HG02885 (cell line): ENCODE results near the gene GRID1.

Experiments used
- ATAC-seq: cut with Tn5 transposase; IDR thresholded peaks from one replicate; pipeline ENCODE4 v1.9.1; 2021; ENCODE audit warnings: mild to moderate bottlenecking; ENCODE audit not compliant: unreplicated experiment, poor library complexity

Gene GRID1

DNA sequence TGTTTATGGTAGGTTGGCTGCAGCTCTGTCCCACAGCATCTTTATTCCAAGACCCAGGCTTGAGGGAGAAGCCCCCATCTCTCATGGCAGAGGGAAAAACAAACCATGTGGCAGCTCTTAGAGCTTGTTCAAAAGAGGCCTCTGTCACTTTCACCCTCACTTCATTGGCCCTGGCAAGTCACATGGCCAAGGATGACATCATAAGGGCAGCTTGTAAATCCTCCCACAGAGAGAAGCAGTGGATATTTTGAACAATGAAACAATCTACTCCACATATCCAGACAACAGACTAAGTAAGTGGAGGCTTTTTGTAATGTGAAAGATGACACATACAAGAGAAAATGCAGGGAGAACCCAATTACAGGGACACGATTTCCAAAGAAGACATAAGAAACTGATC is 108.1 kb downstream of the GRID1 start:
- ATAC-seq = no peak

DNA sequence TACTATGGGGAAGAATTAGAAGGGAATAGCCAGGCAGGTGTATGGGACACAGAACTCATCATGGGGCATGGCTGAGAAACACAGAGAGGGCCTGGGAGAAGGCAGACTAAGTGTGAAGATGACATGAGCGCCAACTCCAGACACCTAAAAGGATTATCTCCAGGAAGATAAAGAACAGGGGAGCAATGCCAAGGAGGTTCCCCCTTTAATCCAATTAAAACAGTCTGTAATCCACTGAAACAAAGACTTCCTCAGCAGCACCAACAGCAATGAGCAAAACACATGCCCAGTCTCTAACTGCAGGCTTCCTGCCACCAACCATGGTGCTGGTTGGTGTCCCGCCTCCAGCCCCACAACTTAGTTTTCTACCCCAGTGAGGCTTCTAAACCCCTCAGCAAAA is 108.9 kb downstream of the GRID1 start:
- no peak for ATAC-seq

DNA sequence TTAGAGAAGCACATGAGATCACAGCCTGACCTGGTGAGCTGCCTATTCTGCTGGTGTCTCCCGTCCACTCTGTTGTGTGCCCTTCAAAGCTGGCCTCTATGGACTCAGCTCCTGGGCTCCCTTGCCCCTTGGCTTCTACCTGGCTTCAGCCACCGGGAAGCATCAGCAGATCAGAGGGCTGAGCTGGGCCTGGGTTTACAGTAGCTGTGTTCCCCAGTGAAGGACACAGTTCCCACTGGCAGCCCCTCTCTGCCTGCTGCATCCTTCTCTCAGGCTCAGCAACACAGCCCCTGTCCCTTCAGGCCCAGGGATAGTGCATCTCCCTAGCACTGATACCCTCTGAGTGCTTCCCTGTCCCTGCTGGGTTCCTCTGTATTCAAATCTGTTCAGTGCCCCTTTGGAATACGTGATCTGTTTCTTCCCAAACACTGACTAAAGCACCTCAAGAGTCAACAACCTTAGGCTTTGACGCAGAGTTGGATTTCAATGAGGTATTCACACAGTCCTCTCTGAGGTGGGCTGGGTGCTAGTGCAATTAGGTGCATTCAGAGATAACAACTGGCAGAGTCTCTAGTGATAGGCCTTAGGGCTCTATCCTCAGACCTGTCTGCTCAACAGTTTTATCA is 109.8 kb downstream of the GRID1 start:
- no peak for ATAC-seq

DNA sequence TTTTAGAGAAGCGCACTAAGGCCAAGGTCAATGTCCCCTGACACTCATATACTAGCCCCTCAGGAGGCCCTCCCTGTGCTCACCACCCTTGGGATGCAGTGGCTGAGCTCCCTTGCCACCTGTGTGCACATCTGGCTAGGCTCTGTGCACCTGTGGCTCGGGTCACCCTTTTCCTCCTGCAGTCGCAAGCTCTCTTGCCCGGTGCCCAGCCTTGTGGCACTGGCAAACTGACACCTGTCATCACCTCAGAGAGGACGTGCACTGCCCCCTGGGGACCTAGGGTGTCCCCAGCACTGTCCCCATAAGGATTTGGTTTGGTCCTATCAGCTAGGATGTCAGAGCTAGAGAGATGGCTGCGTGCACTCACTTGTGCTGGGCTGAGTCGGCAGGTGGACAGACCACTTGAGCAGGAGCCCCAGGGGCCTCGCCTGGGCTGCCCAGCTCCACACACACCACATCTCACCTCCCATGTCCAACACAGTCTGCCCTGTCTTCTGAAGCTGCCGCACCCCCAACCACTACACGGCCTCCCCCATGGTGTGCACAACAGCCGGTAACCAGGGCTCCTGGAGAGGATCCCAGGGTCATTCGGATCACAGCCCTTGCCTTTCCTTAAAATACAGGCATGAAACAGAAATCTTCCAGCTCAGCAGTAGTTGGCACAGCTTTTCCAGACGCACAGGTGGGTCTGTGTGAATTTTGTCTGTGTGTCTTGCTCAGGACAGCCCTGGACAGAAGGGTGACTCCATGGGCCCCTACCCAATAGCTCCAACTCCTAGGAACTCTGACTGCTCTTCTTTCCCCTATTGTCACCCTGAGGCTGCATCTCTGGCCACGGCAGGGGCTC is 111.0 kb downstream of the GRID1 start:
- ATAC-seq = no peak

DNA sequence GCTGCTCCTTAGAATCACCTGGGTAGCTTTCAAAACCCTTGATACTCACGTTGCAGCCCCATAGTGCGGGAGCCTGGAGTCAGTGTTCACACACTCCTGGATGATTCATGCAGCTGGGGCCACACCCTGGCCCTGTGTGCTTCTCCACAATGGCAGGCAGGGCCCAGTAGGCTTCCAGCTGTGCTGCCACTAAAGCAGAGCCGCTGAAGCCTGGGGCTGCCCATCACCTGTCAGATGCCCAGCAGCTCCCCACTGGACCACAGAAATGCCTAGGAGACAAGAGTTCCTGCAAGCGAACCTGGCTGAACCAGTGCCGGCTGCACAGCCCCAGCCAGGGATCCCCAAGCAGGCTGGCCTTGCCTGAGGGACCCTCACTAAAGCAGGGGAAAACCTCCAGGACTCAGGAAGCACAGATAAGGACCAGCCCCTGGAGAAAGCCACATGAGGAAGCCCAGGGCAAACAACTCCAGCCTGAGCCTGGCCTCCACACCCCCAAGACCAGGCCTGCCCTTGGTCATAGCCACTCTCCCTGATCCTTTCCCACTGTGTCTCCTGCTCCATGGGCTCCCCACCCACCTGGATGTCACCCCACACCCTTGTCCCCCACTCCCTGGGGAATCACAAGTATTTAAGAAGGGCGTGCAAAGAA is 111.9 kb downstream of the GRID1 start:
- ATAC-seq = no peak

DNA sequence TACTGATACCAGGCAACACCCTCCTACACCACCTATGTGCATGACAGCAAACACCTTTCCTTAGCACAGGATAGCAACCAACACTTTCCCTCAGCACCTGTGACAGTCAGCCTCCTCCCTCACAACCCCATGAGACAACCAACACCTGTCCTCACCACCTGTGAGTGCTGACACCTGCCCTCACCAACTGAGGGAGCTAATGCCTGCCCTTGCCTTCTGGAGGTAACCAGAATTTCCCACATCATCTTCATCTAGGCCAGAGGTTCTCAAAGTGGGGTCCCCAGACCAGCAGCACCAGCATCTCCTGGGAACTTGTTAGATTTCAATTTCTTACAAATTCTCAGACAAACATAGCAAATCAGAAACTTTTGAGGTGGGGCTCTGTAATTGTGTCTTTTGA is 112.5 kb downstream of the GRID1 start:
- ATAC-seq = no peak

DNA sequence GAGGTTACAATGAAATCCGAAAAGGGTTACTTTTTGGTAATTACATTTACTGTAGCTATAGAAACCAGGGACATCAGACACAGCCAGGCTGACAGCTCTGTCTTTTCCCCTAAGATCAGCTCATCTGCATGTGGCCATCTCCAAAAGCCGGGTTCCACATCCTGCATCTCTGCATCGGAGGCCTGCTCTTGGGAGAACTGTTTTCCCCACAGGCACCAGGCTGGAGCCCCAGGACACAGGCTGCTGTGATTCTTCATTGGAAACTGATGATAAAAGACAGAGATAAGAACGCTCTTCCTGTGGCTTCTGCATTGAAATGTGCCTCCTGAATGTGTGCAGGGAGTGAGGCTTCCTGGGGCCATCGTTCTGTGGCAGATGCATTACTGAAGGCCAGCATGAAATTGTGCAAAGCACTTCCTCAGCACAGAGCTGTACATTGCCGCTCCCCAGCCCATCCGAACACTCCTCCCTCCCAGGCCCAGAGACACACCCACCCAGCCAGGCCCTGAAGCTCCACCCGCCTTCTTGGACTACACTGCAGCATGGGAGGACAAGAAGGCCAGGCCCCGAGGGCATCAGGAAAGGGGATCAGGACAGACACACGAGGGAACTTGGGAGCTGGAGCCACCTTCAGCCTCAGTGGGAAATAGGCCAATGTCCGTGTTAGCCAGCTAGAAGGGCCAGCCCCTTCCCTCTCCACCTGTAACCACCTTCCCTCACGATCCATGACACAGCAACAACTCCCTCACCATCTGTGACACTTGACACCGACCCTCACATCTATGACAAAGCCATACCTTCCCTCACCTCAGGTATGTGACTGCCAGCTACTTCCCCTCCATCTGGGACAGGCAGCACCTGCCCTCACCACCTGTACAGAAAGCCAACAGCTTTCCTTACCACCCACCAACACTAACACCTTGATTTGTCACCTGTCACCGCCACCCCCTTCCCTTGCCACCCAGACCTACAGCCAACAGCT is 113.2 kb downstream of the GRID1 start:
- ATAC-seq = no peak

DNA sequence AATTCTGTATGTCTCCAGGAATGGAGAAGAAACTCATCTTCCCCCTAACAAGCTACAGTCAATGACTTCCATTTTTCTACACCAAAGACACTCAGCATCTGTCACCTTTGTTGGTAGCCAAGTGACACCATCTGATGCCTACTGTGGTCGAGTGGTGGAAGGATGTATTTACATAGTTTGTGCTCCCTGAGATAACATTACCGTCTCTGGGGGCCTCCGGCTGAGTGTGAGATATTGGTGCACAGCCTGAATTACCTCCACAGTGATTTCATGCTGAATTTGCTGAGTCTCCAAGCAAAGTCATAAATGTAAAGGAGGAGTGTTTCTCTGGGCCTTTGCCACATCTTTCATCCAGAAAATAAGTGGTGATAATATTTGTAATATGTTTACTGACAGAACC is 114.0 kb downstream of the GRID1 start:
- no peak for ATAC-seq

DNA sequence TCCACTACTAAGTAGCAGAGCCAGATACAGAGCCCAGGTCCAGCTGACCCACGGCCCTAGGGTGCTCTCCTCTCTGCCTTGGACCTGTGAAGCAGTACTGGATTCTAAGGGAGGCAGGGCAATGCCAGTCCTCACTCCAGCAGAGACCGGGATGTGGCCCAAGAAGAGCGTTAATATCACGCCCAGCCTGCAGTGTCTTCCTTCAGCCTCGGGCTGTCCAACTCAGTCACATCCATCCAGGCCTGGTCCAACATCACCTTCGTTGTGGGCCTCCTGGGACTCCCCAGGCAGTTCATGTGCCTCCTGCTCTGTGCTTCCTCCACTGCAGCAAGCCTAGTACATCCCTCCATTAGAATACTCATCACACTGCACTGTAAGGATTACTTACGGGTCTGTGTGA is 114.5 kb downstream of the GRID1 start:
- ATAC-seq = no peak

DNA sequence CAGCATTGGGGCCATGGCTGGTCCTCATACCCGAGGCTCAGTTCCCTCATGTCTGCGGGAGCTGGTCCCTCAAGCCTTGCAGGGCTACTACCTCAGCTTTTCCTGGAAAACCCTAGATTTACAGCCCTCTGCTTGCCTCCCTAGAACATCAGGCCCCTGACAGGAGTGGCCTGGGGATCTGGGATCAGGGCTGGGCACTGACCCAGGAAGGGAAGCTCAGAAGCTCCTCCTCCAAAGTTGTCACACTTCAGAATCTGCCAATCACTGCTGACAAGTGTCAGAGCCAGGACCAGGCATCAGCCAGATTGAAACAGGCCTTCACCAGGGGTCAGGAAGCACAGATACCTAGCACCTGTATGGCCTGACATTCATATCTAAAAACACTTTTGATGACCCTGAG is 115.2 kb downstream of the GRID1 start:
- no peak for ATAC-seq

DNA sequence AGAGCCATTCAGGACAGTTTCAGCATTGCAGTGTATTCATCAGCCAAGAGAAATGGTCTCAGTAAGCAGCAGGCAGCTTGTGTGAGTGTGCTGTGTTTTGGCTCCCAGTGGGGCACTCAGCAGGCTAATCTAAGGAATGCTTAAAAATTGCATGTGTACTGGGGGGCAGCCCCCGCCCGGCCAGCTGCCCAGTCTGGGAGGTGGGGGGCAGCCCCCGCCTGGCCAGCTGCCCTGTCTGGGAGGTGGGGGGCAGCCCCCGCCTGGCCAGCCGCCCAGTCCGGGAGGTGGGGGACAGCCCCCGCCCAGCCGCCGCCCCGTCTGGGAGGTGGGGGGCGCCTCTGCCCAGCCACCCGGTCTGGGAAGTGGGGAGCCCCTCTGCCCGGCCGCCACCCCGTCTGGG is 116.2 kb downstream of the GRID1 start:
- no peak for ATAC-seq

DNA sequence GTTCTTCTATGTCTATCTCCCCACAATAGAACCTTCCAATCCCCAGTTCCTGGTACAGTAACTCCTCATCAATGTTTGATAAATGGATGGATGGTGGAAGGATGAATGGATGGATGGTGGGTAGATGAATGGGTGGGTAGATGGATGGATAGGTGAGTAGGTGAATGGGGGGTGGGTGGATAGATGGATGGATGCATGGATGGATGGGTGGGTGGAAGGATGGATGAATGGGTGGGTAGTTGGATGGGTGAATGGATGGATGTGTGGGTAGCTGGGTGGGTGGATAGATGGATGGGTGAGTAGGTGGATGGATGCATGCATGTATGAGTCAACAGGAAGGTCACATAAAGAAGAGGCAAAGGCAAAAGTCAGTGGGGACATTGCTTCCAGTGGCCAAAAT is 116.8 kb downstream of the GRID1 start:
- ATAC-seq = no peak

DNA sequence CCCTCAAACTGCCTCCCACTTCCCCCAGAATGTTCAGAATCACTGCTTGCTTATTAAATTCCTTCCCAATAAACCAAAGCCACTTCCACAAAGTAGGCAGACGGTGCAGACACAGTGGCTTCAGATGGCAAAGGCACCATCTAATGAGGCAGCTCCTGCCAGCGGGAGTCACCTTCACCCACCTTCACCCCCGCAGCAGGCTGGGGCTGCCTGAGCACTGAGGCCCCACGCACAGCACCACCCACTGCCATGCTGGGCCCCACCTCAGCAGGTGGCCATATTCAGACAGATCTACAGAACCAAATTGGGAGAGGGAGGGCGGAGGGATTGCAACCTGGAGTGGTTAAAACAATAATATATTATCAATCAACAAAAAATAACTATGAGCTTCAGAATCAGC is 118.5 kb downstream of the GRID1 start:
- no peak for ATAC-seq

DNA sequence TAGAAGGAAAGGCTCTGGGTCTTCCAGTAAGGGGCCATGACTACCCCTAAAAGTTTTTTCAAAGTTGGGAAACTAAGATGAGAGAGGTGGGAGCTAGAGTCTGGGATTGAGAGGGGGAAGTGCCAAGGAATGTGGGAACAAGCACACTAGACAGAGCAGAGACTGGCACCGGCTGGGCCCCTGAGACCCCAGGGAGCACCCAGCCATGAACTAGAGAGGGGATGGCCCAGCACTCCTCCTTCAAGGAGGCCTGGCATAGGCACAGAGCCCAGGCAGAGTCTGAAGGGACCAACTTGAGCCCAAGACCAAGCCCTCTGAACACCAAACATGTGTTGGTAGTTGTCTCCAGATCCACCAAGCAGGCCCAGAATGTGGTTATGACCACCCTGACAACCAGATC is 119.0 kb downstream of the GRID1 start:
- ATAC-seq = no peak

DNA sequence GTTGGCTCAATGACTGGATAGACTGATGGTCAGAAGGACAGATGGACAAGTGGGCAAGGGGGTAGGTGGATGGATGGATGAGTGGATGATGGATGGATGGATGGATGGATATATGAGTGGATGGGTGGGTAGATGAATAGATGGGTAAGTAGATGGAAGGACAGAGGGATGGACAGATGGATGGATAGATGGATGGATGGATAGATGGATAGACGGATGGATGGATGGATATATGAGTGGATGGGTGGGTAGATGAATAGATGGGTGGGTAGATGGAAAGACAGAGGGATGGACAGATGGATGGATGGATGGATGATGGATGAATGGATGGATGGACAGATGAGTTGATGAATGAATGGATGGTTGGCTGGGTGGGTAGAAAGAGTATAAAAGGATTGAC is 119.5 kb downstream of the GRID1 start:
- no peak for ATAC-seq

DNA sequence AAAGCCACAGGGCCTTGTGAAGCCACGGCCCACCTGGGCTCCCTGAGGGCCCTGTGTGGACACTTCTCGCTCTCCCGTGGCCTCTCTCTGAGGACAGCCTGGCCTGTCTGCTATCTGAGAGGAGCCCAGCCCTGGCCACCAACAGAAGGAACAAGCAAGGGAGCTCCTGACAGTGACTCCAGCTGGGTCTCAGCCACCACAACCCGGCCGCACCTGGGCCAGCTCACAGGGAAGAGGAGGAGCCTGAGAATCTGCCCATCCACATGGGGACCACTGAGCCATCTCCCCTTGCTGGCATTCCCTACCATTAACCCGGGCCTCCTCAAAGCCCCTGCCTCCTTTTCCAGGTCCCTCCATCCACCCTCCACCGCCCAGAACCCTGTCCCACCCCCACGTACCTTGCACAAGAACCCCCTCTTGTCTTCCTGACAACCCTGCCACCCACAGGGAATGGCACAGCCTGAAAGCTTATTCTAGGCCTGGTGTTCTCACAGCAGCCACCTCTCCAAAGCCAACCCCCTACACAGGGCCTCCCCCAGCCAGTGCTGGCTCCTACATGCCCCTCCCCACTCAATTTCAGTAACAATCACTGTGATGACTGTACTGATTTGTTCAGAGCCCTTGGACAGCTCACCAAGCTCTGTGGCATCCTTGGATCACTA is 120.2 kb downstream of the GRID1 start:
- no peak for ATAC-seq

DNA sequence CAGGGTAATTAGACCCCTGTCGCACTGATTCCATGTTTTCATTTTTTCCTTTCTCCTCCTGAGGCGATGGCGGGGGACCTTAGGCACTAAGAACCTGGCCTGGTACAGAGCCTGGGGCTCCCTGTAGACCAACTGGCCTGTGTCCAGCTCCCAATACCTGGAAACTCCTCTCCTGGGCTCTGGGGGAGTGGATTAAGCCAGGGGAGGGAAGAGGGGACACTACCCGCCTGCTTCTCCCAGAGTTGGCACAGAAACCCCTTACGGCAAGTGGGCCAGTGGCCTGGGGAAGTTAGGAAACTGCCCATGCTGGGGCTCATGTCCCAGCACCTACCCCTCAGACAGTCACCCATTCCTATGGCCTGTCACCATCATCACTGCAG is 121.6 kb downstream of the GRID1 start:
- no peak for ATAC-seq

DNA sequence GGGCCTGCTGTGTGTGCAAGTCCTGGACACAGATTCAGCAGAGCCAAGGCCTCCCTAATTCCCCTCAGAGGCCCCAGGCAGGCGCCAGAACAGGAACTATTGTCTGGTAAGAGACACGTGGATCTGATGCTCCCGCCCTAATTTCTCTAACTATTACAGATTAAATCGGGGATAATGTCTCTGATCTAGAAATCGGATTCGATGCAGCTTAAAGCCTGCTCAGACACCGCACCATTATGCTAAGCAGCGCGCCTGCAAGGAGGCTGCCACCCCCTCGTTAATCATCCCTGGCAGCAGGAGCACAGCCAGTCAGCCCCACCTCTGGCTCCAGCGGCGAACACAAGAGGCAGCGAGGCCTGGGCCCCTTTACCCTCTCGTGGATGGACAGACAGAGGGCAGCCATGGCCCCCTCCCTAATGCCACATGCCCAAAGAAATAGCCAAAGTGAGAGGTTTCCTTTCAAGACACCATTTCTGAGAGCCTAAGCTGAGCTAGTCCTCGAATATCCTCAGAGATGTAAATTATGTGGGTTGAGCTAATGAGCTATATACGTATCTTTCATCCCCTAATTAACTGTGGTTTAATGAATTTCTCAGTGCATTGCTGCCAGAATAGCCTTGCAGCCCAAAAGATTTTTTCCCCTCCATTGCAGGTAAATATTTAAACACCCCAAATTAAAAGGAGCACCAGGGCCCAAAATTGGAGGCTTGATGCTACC is 122.1 kb downstream of the GRID1 start:
- no peak for ATAC-seq

DNA sequence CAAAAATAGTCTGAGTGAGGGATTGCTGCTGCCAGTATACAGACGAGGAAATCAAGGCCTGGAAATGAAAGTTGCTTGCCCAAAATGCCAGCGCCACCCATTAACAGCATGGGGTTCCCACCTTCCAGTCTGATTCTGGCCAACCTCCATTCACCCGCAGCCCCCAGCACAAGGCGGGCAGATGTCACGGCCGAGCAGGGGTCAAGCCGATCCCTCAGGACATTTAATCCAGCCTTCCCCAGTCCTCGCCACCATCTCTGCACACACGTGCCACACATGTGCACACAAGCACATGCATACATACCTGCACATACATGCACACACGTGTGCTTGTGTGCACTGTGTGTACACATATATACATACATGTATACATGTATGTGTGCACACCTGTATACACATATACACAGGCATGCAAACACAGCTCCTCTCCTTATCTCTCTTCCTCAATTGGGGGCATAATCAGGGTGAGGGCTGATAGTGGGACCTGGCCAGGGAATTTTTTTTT is 122.9 kb downstream of the GRID1 start:
- ATAC-seq = no peak
